Measurements from ENCODE around the gene EPB41L2.

- TF ChIP-seq CTCF (IDR thresholded peaks at IDR 0.05) (no peak), POLR2AphosphoS5 (IDR thresholded peaks at IDR 0.05) (no peak), EP300 (IDR thresholded peaks at IDR 0.05) (no peak)
Measured at GRCh38 chr6:130982941-130983456, 80.0 kb downstream of the EPB41L2 start.
